Cardiac muscle cell (in vitro differentiated cells and primary cell): ENCODE measurements around the gene SPACA9. TPM values are rescaled to one million over a fixed set of nuclear protein-coding genes. Genes with fewer than 3 reads are reported as not detected.

ENCODE experiments used
- DNase-seq, 2 donors: peaks; one replicate each; pipeline versions ENCODE4 v3.0.0 to v3.0.0-alpha.2; 2010 to 2017; ENCODE audit warnings: low read depth in 1 of 2, low spot score in 1 of 2
- H3K27ac ChIP-seq: fragments of 200-600 bp; sonication (generic); 2 replicates; pipeline ENCODE4 v1.5.1; 2016
- H3K27me3 ChIP-seq: fragments of 200-600 bp; sonication (generic); 2 replicates; pipeline ENCODE4 v1.6.0; 2016; ENCODE audit warnings: control low read depth
- H3K36me3 ChIP-seq: fragments of 200-600 bp; sonication (generic); 2 replicates; pipeline ENCODE4 v1.5.1; 2016; ENCODE audit warnings: control low read depth
- H3K4me1 ChIP-seq: fragments of 200-600 bp; sonication (generic); 2 replicates; pipeline ENCODE4 v1.8.1; 2017; ENCODE audit warnings: low read depth, mild to moderate bottlenecking, mixed run types
- H3K4me3 ChIP-seq: fragments of 200-600 bp; sonication (generic); 2 replicates; pipeline ENCODE4 v1.5.1; 2016; ENCODE audit warnings: mild to moderate bottlenecking
- H3K9me3 ChIP-seq: fragments of 200-600 bp; sonication (generic); 2 replicates; pipeline ENCODE4 v1.5.1; 2017; ENCODE audit warnings: low read depth, mild to moderate bottlenecking, control low read depth
- CTCF ChIP-seq: IDR thresholded peaks from 2 replicates; pipeline ENCODE4 v1.5.1; 2012; ENCODE audit warnings: low read depth, mild to moderate bottlenecking, low read length
- polyA plus RNA-seq: library from polyadenylated mRNA; unstranded; fragments of >200 nt; fragmentation: Nextera tagmentation; extraction: Ambion mirVana; gene quantifications from 2 replicates; pipeline ENCODE4 v1.2.1, GENCODE V29; 2016
- total RNA-seq: library from RNA; depleted of rRNA; stranded (reverse); fragments of >200 nt; gene quantifications from 2 replicates; pipeline ENCODE4 v1.2.3, GENCODE V29; 2016

Gene SPACA9
- total and polyA plus RNA-seq, 2 experiments from 2014 or later = 6.4 to 13.2 TPM

GRCh38 chr9:132849185-132849706 lies 29.5 kb upstream of the SPACA9 start:
- peak in 1 of 2 donors; percentile 53 for DNase-seq
- Histone ChIP-seq H3K4me3 (no peak overlapping the region), H3K36me3 (no peaks in the 10 kb centered on the region), H3K27ac (no peak overlapping the region), H3K27me3 (no peaks in the 10 kb centered on the region), H3K9me3 (no peaks in the 10 kb centered on the region), H3K4me1 (no peaks in the 10 kb centered on the region)
- no peak for TF ChIP-seq CTCF

- no peak overlapping the region for H3K4me3 ChIP-seq
- no peaks in the 10 kb centered on the region for H3K27me3 ChIP-seq
- no peaks in the 10 kb centered on the region for H3K9me3 ChIP-seq
- H3K27ac ChIP-seq = no peak overlapping the region
- no peaks in the 10 kb centered on the region for H3K4me1 ChIP-seq
- no peaks in the 10 kb centered on the region for H3K36me3 ChIP-seq
- TF ChIP-seq CTCF = no peak
- DNase-seq = no peak
These were observed 25.2 kb upstream of the SPACA9 start for GRCh38 chr9:132853482-132853881.

GRCh38 chr9:132854832-132855231 lies 23.9 kb upstream of the SPACA9 start:
- no peaks in the 10 kb centered on the region for H3K27me3 ChIP-seq
- H3K27ac ChIP-seq = no peak overlapping the region
- no peaks in the 10 kb centered on the region for H3K36me3 ChIP-seq
- no peak overlapping the region for H3K4me3 ChIP-seq
- TF ChIP-seq CTCF = no peak
- H3K9me3 ChIP-seq = no peaks in the 10 kb centered on the region
- no peak for DNase-seq
- no peaks in the 10 kb centered on the region for H3K4me1 ChIP-seq

GRCh38 chr9:132855904-132856303 lies 22.8 kb upstream of the SPACA9 start:
- no peak overlapping the region for H3K27ac ChIP-seq
- no peaks in the 10 kb centered on the region for H3K4me1 ChIP-seq
- H3K36me3 ChIP-seq = no peaks in the 10 kb centered on the region
- DNase-seq = no peak
- H3K27me3 ChIP-seq = no peaks in the 10 kb centered on the region
- H3K4me3 ChIP-seq = no peak overlapping the region
- H3K9me3 ChIP-seq = no peaks in the 10 kb centered on the region
- TF ChIP-seq CTCF = no peak

GRCh38 chr9:132857031-132857430 lies 21.7 kb upstream of the SPACA9 start:
- H3K4me1 ChIP-seq = no peaks in the 10 kb centered on the region
- no peak for TF ChIP-seq CTCF
- no peaks in the 10 kb centered on the region for H3K27me3 ChIP-seq
- H3K4me3 ChIP-seq = no peak overlapping the region
- no peaks in the 10 kb centered on the region for H3K36me3 ChIP-seq
- no peaks in the 10 kb centered on the region for H3K9me3 ChIP-seq
- peak in 1 of 2 donors; percentile 96 for DNase-seq
- H3K27ac ChIP-seq = no peak overlapping the region
